Neural cell (in vitro differentiated cells): Measurements from ENCODE around the gene AKR1B1. TPM values are rescaled to one million over a fixed set of nuclear protein-coding genes. Genes with fewer than 3 reads are reported as not detected.

ENCODE experiments used
- H2AFZ ChIP-seq: fragments of 200-600, 300-800 bp; sonication (generic), shearing (Covaris generic); 2 replicates; pipeline ENCODE4 v1.6.0; 2014; ENCODE audit warnings: low read depth, mild to moderate bottlenecking, antibody characterized with exemption, low read length, moderate library complexity
- H3F3A ChIP-seq: fragments of 200-600 bp; shearing (Covaris generic); 2 replicates; pipeline ENCODE4 v1.6.1; 2016; ENCODE audit warnings: mild to moderate bottlenecking, moderate library complexity, mixed read lengths, antibody characterized with exemption, low read length; ENCODE audit not compliant: insufficient read depth, poor library complexity, severe bottlenecking
- H3K27ac ChIP-seq: fragments of 200-600, 300-800 bp; sonication (generic), shearing (Covaris generic); 2 replicates; pipeline ENCODE4 v1.5.1; 2014; ENCODE audit warnings: mild to moderate bottlenecking, low read length, moderate library complexity
- H3K27me3 ChIP-seq: fragments of 300-800, 200-600 bp; sonication (generic), shearing (Covaris generic); 2 replicates; pipeline ENCODE4 v1.6.0; 2014; ENCODE audit warnings: mild to moderate bottlenecking, low read depth, low read length, moderate library complexity; ENCODE audit not compliant: insufficient read depth
- H3K36me3 ChIP-seq: fragments of 300-800, 200-600 bp; sonication (generic), shearing (Covaris generic); 2 replicates; pipeline ENCODE4 v1.5.1; 2014; ENCODE audit warnings: mild to moderate bottlenecking, antibody characterized with exemption, low read length, moderate library complexity; ENCODE audit not compliant: insufficient read depth
- H3K4me2 ChIP-seq: fragments of 300-800, 200-600 bp; sonication (generic), shearing (Covaris generic); 2 replicates; pipeline ENCODE4 v1.6.0; 2014; ENCODE audit warnings: mild to moderate bottlenecking, low read length
- H3K4me3 ChIP-seq: fragments of 300-800, 200-600 bp; sonication (generic), shearing (Covaris generic); 2 replicates; pipeline ENCODE4 v1.5.1; 2014; ENCODE audit warnings: mild to moderate bottlenecking, low read length, moderate library complexity
- H3K79me2 ChIP-seq: fragments of 200-600 bp; shearing (Covaris generic); replicated peaks from 2 replicates; pipeline ENCODE4 v1.6.0; 2014; ENCODE audit warnings: mild to moderate bottlenecking, low read length, moderate library complexity; ENCODE audit not compliant: insufficient read depth
- H3K9ac ChIP-seq: fragments of 300-800, 200-600 bp; sonication (generic), shearing (Covaris generic); 2 replicates; pipeline ENCODE4 v1.6.1; 2016; ENCODE audit warnings: mild to moderate bottlenecking, low read length, mixed read lengths
- H3K9me2 ChIP-seq: fragments of 200-600 bp; shearing (Covaris generic); 2 replicates; pipeline ENCODE4 v1.6.1; 2016; ENCODE audit warnings: mild to moderate bottlenecking, low read length, mixed read lengths; ENCODE audit not compliant: insufficient read depth
- H3K9me3 ChIP-seq: fragments of 200-600, 300-800 bp; sonication (generic), shearing (Covaris generic); 2 replicates; pipeline ENCODE4 v1.6.1; 2016; ENCODE audit warnings: mild to moderate bottlenecking, mixed run types, low read length, moderate library complexity, mixed read lengths
- H4K20me1 ChIP-seq: fragments of 200-600 bp; shearing (Covaris generic); 2 replicates; pipeline ENCODE4 v1.6.1; 2016; ENCODE audit warnings: mild to moderate bottlenecking, mixed run types; ENCODE audit not compliant: insufficient read depth
- CTCF ChIP-seq: fragments of 450-650 bp; IDR thresholded peaks from 2 replicates; pipeline ENCODE4 v1.5.1; 2014; ENCODE audit warnings: antibody characterized with exemption, mild to moderate bottlenecking, moderate library complexity; ENCODE audit not compliant: poor library complexity, severe bottlenecking
- EP300 ChIP-seq: fragments of 450-650 bp; conservative IDR thresholded peaks from 2 replicates; pipeline ENCODE4 v1.6.1; 2014; ENCODE audit warnings: antibody characterized with exemption, mild to moderate bottlenecking, moderate library complexity; ENCODE audit not compliant: poor library complexity, severe bottlenecking
- EZH2 ChIP-seq: fragments of 200-600, 300-800 bp; shearing (Covaris generic), sonication (generic); IDR thresholded peaks from 2 replicates; pipeline ENCODE4 v1.6.1; 2014; ENCODE audit warnings: antibody characterized with exemption, low read length, borderline replicate concordance, mild to moderate bottlenecking; ENCODE audit not compliant: insufficient read depth, poor library complexity, severe bottlenecking
- MXI1 ChIP-seq: fragments of 450-650 bp; conservative IDR thresholded peaks from 2 replicates; pipeline ENCODE4 v1.6.1; 2014; ENCODE audit warnings: antibody characterized with exemption, mild to moderate bottlenecking; ENCODE audit not compliant: poor library complexity, severe bottlenecking
- POLR2AphosphoS5 ChIP-seq: IDR thresholded peaks from 2 replicates; pipeline ENCODE4 v1.6.1; 2012
- RAD21 ChIP-seq: fragments of 450-650 bp; conservative IDR thresholded peaks from 2 replicates; pipeline ENCODE4 v1.6.1; 2014; ENCODE audit warnings: antibody characterized with exemption, mild to moderate bottlenecking, moderate library complexity
- SMC3 ChIP-seq: fragments of 450-650 bp; conservative IDR thresholded peaks from 2 replicates; pipeline ENCODE4 v1.6.1; 2014; ENCODE audit warnings: antibody characterized with exemption, mild to moderate bottlenecking, moderate library complexity; ENCODE audit not compliant: poor library complexity
- TAF1 ChIP-seq: IDR thresholded peaks from 2 replicates; pipeline ENCODE4 v1.6.1; 2012; ENCODE audit warnings: low read depth
- polyA plus RNA-seq: library from polyadenylated mRNA; depleted of rRNA; stranded (reverse); fragments of >200 nt; gene quantifications from 2 replicates; pipeline ENCODE4 v1.2.3, GENCODE V29; 2014
- TF ChIP-seq, protein P1 (sequence below): IDR thresholded peaks from 2 replicates; pipeline ENCODE4 v1.6.1; 2012; ENCODE audit warnings: borderline replicate concordance

Gene AKR1B1
- polyA plus RNA-seq, 1 donor from 2014 or later: 202 TPM

DNA sequence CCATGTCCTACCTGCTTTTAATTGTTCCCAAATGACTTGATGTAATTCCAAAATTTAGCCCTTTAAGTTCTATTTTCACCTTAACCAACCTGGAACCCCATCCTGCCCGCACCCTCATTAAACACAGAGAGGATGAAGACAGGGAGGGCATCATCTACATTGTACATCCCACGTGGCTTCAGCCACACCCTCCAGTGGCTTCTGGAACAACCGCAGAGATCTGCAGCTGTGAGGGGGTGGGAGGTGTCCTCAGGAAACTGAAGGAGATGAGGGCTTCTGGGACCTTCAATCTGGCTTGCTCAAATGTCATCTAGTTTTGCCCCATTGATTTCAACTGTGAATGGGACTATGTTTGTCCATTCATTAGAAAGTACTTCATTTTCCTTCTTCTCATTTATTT lies 39.0 kb downstream of the AKR1B1 start:
- Histone ChIP-seq H2AFZ (no peak overlapping the region), H3K27ac (no peak overlapping the region), H3K27me3 (no peaks in the 10 kb centered on the region)

GRCh38 chr7:134419085-134419484 lies 39.8 kb downstream of the AKR1B1 start:
- no peak overlapping the region for H3K27ac ChIP-seq
- H3K79me2 ChIP-seq: no peaks in the 10 kb centered on the region
- H3K27me3 ChIP-seq: no peaks in the 10 kb centered on the region
- H3K9me3 ChIP-seq: no peaks in the 10 kb centered on the region
- no peak overlapping the region for H3K9ac ChIP-seq
- H3K4me3 ChIP-seq: no peak overlapping the region
- no peak for TF ChIP-seq SMC3
- TF ChIP-seq, protein P1, sequence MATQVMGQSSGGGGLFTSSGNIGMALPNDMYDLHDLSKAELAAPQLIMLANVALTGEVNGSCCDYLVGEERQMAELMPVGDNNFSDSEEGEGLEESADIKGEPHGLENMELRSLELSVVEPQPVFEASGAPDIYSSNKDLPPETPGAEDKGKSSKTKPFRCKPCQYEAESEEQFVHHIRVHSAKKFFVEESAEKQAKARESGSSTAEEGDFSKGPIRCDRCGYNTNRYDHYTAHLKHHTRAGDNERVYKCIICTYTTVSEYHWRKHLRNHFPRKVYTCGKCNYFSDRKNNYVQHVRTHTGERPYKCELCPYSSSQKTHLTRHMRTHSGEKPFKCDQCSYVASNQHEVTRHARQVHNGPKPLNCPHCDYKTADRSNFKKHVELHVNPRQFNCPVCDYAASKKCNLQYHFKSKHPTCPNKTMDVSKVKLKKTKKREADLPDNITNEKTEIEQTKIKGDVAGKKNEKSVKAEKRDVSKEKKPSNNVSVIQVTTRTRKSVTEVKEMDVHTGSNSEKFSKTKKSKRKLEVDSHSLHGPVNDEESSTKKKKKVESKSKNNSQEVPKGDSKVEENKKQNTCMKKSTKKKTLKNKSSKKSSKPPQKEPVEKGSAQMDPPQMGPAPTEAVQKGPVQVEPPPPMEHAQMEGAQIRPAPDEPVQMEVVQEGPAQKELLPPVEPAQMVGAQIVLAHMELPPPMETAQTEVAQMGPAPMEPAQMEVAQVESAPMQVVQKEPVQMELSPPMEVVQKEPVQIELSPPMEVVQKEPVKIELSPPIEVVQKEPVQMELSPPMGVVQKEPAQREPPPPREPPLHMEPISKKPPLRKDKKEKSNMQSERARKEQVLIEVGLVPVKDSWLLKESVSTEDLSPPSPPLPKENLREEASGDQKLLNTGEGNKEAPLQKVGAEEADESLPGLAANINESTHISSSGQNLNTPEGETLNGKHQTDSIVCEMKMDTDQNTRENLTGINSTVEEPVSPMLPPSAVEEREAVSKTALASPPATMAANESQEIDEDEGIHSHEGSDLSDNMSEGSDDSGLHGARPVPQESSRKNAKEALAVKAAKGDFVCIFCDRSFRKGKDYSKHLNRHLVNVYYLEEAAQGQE: no peak
- TF ChIP-seq CTCF: no peak
- TF ChIP-seq MXI1: no peak
- no peak for TF ChIP-seq EP300
- no peak for TF ChIP-seq POLR2AphosphoS5
- TF ChIP-seq EZH2: no peak
- TF ChIP-seq RAD21: no peak
- no peak for TF ChIP-seq TAF1
- no peaks in the 10 kb centered on the region for H3K36me3 ChIP-seq
- H3F3A ChIP-seq: no peaks in the 10 kb centered on the region
- H4K20me1 ChIP-seq: no peaks in the 10 kb centered on the region
- H3K4me2 ChIP-seq: no peak overlapping the region
- H2AFZ ChIP-seq: no peak overlapping the region
- no peaks in the 10 kb centered on the region for H3K9me2 ChIP-seq

More for the DNA sequence above, 39.0 kb downstream of the AKR1B1 start:
- Histone ChIP-seq H3K4me3 (no peak overlapping the region), H3K4me2 (no peak overlapping the region), H3K9me3 (no peaks in the 10 kb centered on the region), H3K9me2 (no peaks in the 10 kb centered on the region), H3F3A (no peaks in the 10 kb centered on the region), H3K79me2 (no peaks in the 10 kb centered on the region), H3K9ac (no peak overlapping the region), H3K36me3 (no peaks in the 10 kb centered on the region), H4K20me1 (no peaks in the 10 kb centered on the region)
- TF ChIP-seq MXI1: no peak
- no peak for TF ChIP-seq SMC3
- TF ChIP-seq EP300: no peak
- TF ChIP-seq CTCF: no peak
- no peak for TF ChIP-seq EZH2
